Karpas-422 (cell line): ENCODE measurements around the gene SCNM1. TPM values are rescaled to one million over a fixed set of nuclear protein-coding genes. Genes with fewer than 3 reads are reported as not detected.
A peak's percentile ranks its signal among the peaks of the same experiment; 100 is the strongest.

Experiments used
- DNase-seq: peaks from one replicate; pipeline ENCODE4 v3.0.0-alpha.2; 2015
- H2AFZ ChIP-seq: fragments of 200-600 bp; sonication (generic); 2 replicates; pipeline ENCODE4 v1.6.1; 2014; ENCODE audit warnings: antibody characterized with exemption, low read length, mixed read lengths
- H3K27ac ChIP-seq: fragments of 200-600 bp; sonication (generic); 2 replicates; pipeline ENCODE4 v1.5.1; 2014; ENCODE audit warnings: mild to moderate bottlenecking, low read length, moderate library complexity
- H3K27me3 ChIP-seq: fragments of 200-600 bp; sonication (generic); 2 replicates; pipeline ENCODE4 v1.6.1; 2014; ENCODE audit warnings: low read length, mixed read lengths
- H3K36me3 ChIP-seq: fragments of 200-600 bp; sonication (generic); 2 replicates; pipeline ENCODE4 v1.6.1; 2014; ENCODE audit warnings: low read length, mixed read lengths; ENCODE audit not compliant: insufficient read depth
- H3K4me1 ChIP-seq: fragments of 200-600 bp; sonication (generic); 2 replicates; pipeline ENCODE4 v1.6.1; 2014; ENCODE audit warnings: mild to moderate bottlenecking, low read length, mixed read lengths
- H3K4me2 ChIP-seq: fragments of 200-600 bp; sonication (generic); 2 replicates; pipeline ENCODE4 v1.6.1; 2014; ENCODE audit warnings: low read length, low read depth, mild to moderate bottlenecking; ENCODE audit not compliant: poor library complexity, severe bottlenecking
- H3K4me3 ChIP-seq: fragments of 200-600 bp; sonication (generic); 2 replicates; pipeline ENCODE4 v1.5.1; 2014; ENCODE audit warnings: mild to moderate bottlenecking, antibody characterized with exemption, low read length, mixed read lengths
- H3K79me2 ChIP-seq: fragments of 200-600 bp; sonication (generic); 2 replicates; pipeline ENCODE4 v1.6.1; 2014; ENCODE audit warnings: mild to moderate bottlenecking, low read length, mixed read lengths
- H3K9ac ChIP-seq: fragments of 200-600 bp; sonication (generic); 2 replicates; pipeline ENCODE4 v1.6.0; 2014; ENCODE audit warnings: low read length
- H3K9me2 ChIP-seq: fragments of 200-600 bp; sonication (generic), shearing (Covaris generic); replicated peaks from 2 replicates; pipeline ENCODE4 v1.6.0; 2014; ENCODE audit warnings: mild to moderate bottlenecking, low read length, moderate library complexity; ENCODE audit not compliant: insufficient read depth
- H3K9me3 ChIP-seq: fragments of 300-700, 200-600 bp; sonication (generic); 2 replicates; pipeline ENCODE4 v1.6.1; 2014; ENCODE audit warnings: low read length, mixed read lengths
- H4K20me1 ChIP-seq: fragments of 200-600 bp; sonication (generic); 2 replicates; pipeline ENCODE4 v1.6.1; 2014; ENCODE audit warnings: mild to moderate bottlenecking, antibody characterized with exemption, low read length, low read depth; ENCODE audit not compliant: insufficient read depth
- total RNA-seq: library from RNA; depleted of rRNA; stranded (reverse); fragments of >200 nt; shearing (Covaris generic); gene quantifications from 2 replicates; pipeline ENCODE4 v1.2.3, GENCODE V29; 2014; ENCODE audit warnings: low replicate concordance

The SCNM1 gene
- total RNA-seq, 1 experiment from 2014 or later: 78.9 TPM

GRCh38 chr1:151145304-151146071, 20.5 kb upstream of the SCNM1 start:
- Histone ChIP-seq H3K27ac (no peak overlapping the region), H3K36me3 (no peaks in the 10 kb centered on the region), H3K9me3 (no peaks in the 10 kb centered on the region), H4K20me1 (no peaks in the 10 kb centered on the region), H3K79me2 (no peaks in the 10 kb centered on the region), H3K9ac (no peak overlapping the region), H3K27me3 (no peaks in the 10 kb centered on the region), H3K9me2 (no peaks in the 10 kb centered on the region), H2AFZ (no peak overlapping the region), H3K4me2 (peak overlapping the region; percentile 89), H3K4me3 (peak overlapping the region; percentile 72; the same call in 1 of the 2 replicates), H3K4me1 (peaks cover 36% of the 10 kb centered on the region)
- DNase-seq: no peak

- H3K9me2 ChIP-seq: no peaks in the 10 kb centered on the region
- no peaks in the 10 kb centered on the region for H3K9me3 ChIP-seq
- H3K4me1 ChIP-seq: peaks cover 36% of the 10 kb centered on the region
- H3K27me3 ChIP-seq: no peaks in the 10 kb centered on the region
- H3K4me3 ChIP-seq: peak overlapping the region; percentile 72
- H3K79me2 ChIP-seq: no peaks in the 10 kb centered on the region
- no peaks in the 10 kb centered on the region for H3K36me3 ChIP-seq
- H3K27ac ChIP-seq: no peak overlapping the region
- H4K20me1 ChIP-seq: no peaks in the 10 kb centered on the region
- H2AFZ ChIP-seq: peak overlapping the region; percentile 81
- peak overlapping the region; percentile 89 for H3K4me2 ChIP-seq
- H3K9ac ChIP-seq: peak overlapping the region; percentile 64
- no peak for DNase-seq
These were observed 19.9 kb upstream of the SCNM1 start for GRCh38 chr1:151146072-151146411.

- Histone ChIP-seq H3K79me2 (no peaks in the 10 kb centered on the region), H3K4me2 (peak within 1 kb of the TSS; percentile 89), H3K4me1 (peaks cover 36% of the 10 kb centered on the region), H3K9me2 (no peaks in the 10 kb centered on the region), H3K4me3 (peak within 1 kb of the TSS; percentile 72), H4K20me1 (no peaks in the 10 kb centered on the region), H3K9ac (peak within 1 kb of the TSS; percentile 77), H3K27me3 (no peaks in the 10 kb centered on the region), H3K36me3 (no peaks in the 10 kb centered on the region), H2AFZ (peak within 1 kb of the TSS; percentile 85), H3K9me3 (no peaks in the 10 kb centered on the region), H3K27ac (no peak within 1 kb of the TSS)
- peak; percentile 94 for DNase-seq
These were observed 19.4 kb upstream of the SCNM1 start, which contains the start of gene SEMA6C for GRCh38 chr1:151146412-151147131. SEMA6C (minus strand) TSS chr1:151146631; CDS start chr1:151142621, 4,010 bp downstream.

GRCh38 chr1:151147132-151147503, 18.8 kb upstream of the SCNM1 start:
- DNase-seq: no peak
- peak overlapping the region; percentile 72 for H3K4me3 ChIP-seq
- no peaks in the 10 kb centered on the region for H4K20me1 ChIP-seq
- no peaks in the 10 kb centered on the region for H3K27me3 ChIP-seq
- peak overlapping the region; percentile 77 for H3K9ac ChIP-seq
- H3K79me2 ChIP-seq: no peaks in the 10 kb centered on the region
- H3K4me1 ChIP-seq: peaks cover 36% of the 10 kb centered on the region
- H2AFZ ChIP-seq: peak overlapping the region; percentile 85
- no peaks in the 10 kb centered on the region for H3K9me3 ChIP-seq
- H3K4me2 ChIP-seq: peak overlapping the region; percentile 89
- no peak overlapping the region for H3K27ac ChIP-seq
- no peaks in the 10 kb centered on the region for H3K36me3 ChIP-seq
- no peaks in the 10 kb centered on the region for H3K9me2 ChIP-seq

- H4K20me1 ChIP-seq: no peaks in the 10 kb centered on the region
- no peak overlapping the region for H3K27ac ChIP-seq
- no peaks in the 10 kb centered on the region for H3K27me3 ChIP-seq
- no peaks in the 10 kb centered on the region for H3K9me3 ChIP-seq
- H3K4me2 ChIP-seq: peak overlapping the region; percentile 89
- no peaks in the 10 kb centered on the region for H3K9me2 ChIP-seq
- H3K4me1 ChIP-seq: peaks cover 36% of the 10 kb centered on the region
- peak overlapping the region; percentile 72; the same call in 1 of the 2 replicates for H3K4me3 ChIP-seq
- DNase-seq: no peak
- H3K9ac ChIP-seq: peak overlapping the region; percentile 77
- no peaks in the 10 kb centered on the region for H3K79me2 ChIP-seq
- no peaks in the 10 kb centered on the region for H3K36me3 ChIP-seq
- no peak overlapping the region for H2AFZ ChIP-seq
These were observed 18.3 kb upstream of the SCNM1 start for GRCh38 chr1:151147665-151148064.

GRCh38 chr1:151156515-151156819, 9.5 kb upstream of the SCNM1 start, which contains the start of gene TNFAIP8L2:
TNFAIP8L2 (plus strand) TSS chr1:151156649; CDS start chr1:151158698, 2,049 bp downstream.
- no peaks in the 10 kb centered on the region for H4K20me1 ChIP-seq
- H3K27ac ChIP-seq: peak within 1 kb of the TSS; percentile 74
- peak; percentile 92 for DNase-seq
- H3K4me3 ChIP-seq: peak within 1 kb of the TSS; percentile 87
- H3K4me2 ChIP-seq: peak within 1 kb of the TSS; percentile 91
- H3K4me1 ChIP-seq: peaks cover 26% of the 10 kb centered on the region
- H3K79me2 ChIP-seq: peaks cover 26% of the 10 kb centered on the region
- H3K9ac ChIP-seq: peak within 1 kb of the TSS; percentile 87
- H3K36me3 ChIP-seq: peaks cover 13% of the 10 kb centered on the region; the same call in 1 of the 2 replicates
- H3K27me3 ChIP-seq: no peaks in the 10 kb centered on the region
- no peaks in the 10 kb centered on the region for H3K9me3 ChIP-seq
- no peaks in the 10 kb centered on the region for H3K9me2 ChIP-seq
- H2AFZ ChIP-seq: peak within 1 kb of the TSS; percentile 28; the same call in 1 of the 2 replicates

- Histone ChIP-seq H4K20me1 (no peaks in the 10 kb centered on the region), H3K9ac (peak overlapping the region; percentile 87), H3K4me3 (peak overlapping the region; percentile 87), H2AFZ (peak overlapping the region; percentile 27; the same call in 1 of the 2 replicates), H3K79me2 (peaks cover 26% of the 10 kb centered on the region), H3K9me2 (no peaks in the 10 kb centered on the region), H3K27me3 (no peaks in the 10 kb centered on the region), H3K36me3 (peaks cover 13% of the 10 kb centered on the region; the same call in 1 of the 2 replicates), H3K4me2 (peak overlapping the region; percentile 91), H3K9me3 (no peaks in the 10 kb centered on the region), H3K4me1 (peaks cover 26% of the 10 kb centered on the region), H3K27ac (peak overlapping the region; percentile 74)
- peak; percentile 82 for DNase-seq
These were observed 8.8 kb upstream of the SCNM1 start for GRCh38 chr1:151157067-151157531.

GRCh38 chr1:151158326-151158725, 7.6 kb upstream of the SCNM1 start:
- Histone ChIP-seq H2AFZ (no peak overlapping the region), H3K9ac (no peak overlapping the region), H3K9me2 (no peaks in the 10 kb centered on the region), H3K9me3 (no peaks in the 10 kb centered on the region), H3K36me3 (peaks cover 13% of the 10 kb centered on the region; the same call in 1 of the 2 replicates), H3K27me3 (no peaks in the 10 kb centered on the region), H3K4me2 (no peak overlapping the region), H3K4me3 (no peak overlapping the region), H4K20me1 (no peaks in the 10 kb centered on the region), H3K4me1 (peaks cover 30% of the 10 kb centered on the region), H3K79me2 (peaks cover 26% of the 10 kb centered on the region), H3K27ac (no peak overlapping the region)
- DNase-seq: no peak
